ENCODE results near the gene ABR. TPM values are rescaled to one million over a fixed set of nuclear protein-coding genes. Genes with fewer than 3 reads are reported as not detected.

The ABR gene
- total and polyA plus RNA-seq, 2 of the 8 experiments (the other 6 are each of a cell fraction or from before 2014, with no cell fraction given) = 44.8 to 47.2 TPM

GRCh38 chr17:978103-979093 lies 201.4 kb downstream of the ABR start (continued):
- TF ChIP-seq ATF2 (IDR thresholded peaks at IDR 0.05; ENCODE audit: low read length) (no peak), TAF7 (optimal IDR thresholded peaks at IDR 0.05; ENCODE audit: borderline replicate concordance, low read depth, low read length) (no peak), CTCF (IDR thresholded peaks at IDR 0.05; ENCODE audit: control extremely low read depth in 1 of 3, insufficient read depth in 1 of 3, low read depth in 1 of 3, low read length in 3 of 3) (no peak), ATF3 (IDR thresholded peaks at IDR 0.05; ENCODE audit: insufficient read depth, low read depth, low read length) (0 out of 2 replicates have a peak, but pooled peaks have one; percentile 2), NRF1 (IDR thresholded peaks at IDR 0.05; ENCODE audit: low read depth, low read length) (no peak), CHD2 (IDR thresholded peaks at IDR 0.05; ENCODE audit: low read length) (no peak), FOSL1 (IDR thresholded peaks at IDR 0.05; ENCODE audit: insufficient read depth, low read depth, low read length) (no peak), RNF2 (IDR thresholded peaks at IDR 0.05; ENCODE audit: borderline replicate concordance, low read depth, low read length, missing control alignments, poor library complexity, severe bottlenecking) (no peak)
